ENCODE measurements around the gene CA11. TPM values are rescaled to one million over a fixed set of nuclear protein-coding genes. Genes with fewer than 3 reads are reported as not detected.
"Not testable (repeated sequence)": the region's sequence is repeated elsewhere in the genome, so short reads cannot be mapped to it uniquely, and the experiment has no call there.

Gene CA11
- total RNA-seq, 2 donors from 2014 or later: 4.7 to 4.9 TPM

- no peak overlapping the region for H3K27ac Mint-ChIP-seq
- no peaks in the 10 kb centered on the region for H3K27me3 Mint-ChIP-seq
- DNase-seq (ENCODE audit: low spot score): no peak
- ATAC-seq: no peak
- no peak overlapping the region for H3K4me3 Mint-ChIP-seq
- no peaks in the 10 kb centered on the region for H3K36me3 Mint-ChIP-seq
- no peaks in the 10 kb centered on the region for H3K9me3 Mint-ChIP-seq
- H3K4me1 Mint-ChIP-seq (ENCODE audit: low read depth in 2 of 2): peaks cover 7% of the 10 kb centered on the region in 2 donors
Observed at GRCh38 chr19:48661711-48662090, 15.7 kb upstream of the CA11 start.

GRCh38 chr19:48660852-48661710 lies 15.1 kb upstream of the CA11 start:
- peak overlapping the region; percentile 82 for H3K4me3 Mint-ChIP-seq
- no peaks in the 10 kb centered on the region for H3K36me3 Mint-ChIP-seq
- H3K9me3 Mint-ChIP-seq: no peaks in the 10 kb centered on the region
- H3K4me1 Mint-ChIP-seq (ENCODE audit: low read depth in 2 of 2): peaks cover 7% of the 10 kb centered on the region in 2 donors
- ATAC-seq: peak; percentile 93 to 95
- DNase-seq (ENCODE audit: low spot score): peak; percentile 83
- H3K27me3 Mint-ChIP-seq: no peaks in the 10 kb centered on the region
- peak overlapping the region; percentile 84 to 92 for H3K27ac Mint-ChIP-seq

- H3K9me3 Mint-ChIP-seq: no peaks in the 10 kb centered on the region
- H3K36me3 Mint-ChIP-seq: no peaks in the 10 kb centered on the region
- ATAC-seq: no peak
- peaks cover 7% of the 10 kb centered on the region in 2 donors for H3K4me1 Mint-ChIP-seq (ENCODE audit: low read depth in 2 of 2)
- no peak overlapping the region for H3K4me3 Mint-ChIP-seq
- DNase-seq (ENCODE audit: low spot score): no peak
- no peaks in the 10 kb centered on the region for H3K27me3 Mint-ChIP-seq
- H3K27ac Mint-ChIP-seq: no peak overlapping the region
Observed at GRCh38 chr19:48659768-48660167, 13.8 kb upstream of the CA11 start.

GRCh38 chr19:48658483-48658882 lies 12.5 kb upstream of the CA11 start:
- Mint-ChIP-seq H3K27ac (no peak overlapping the region), H3K27me3 (no peaks in the 10 kb centered on the region), H3K36me3 (no peaks in the 10 kb centered on the region), H3K9me3 (no peaks in the 10 kb centered on the region), H3K4me3 (no peak overlapping the region), H3K4me1 (ENCODE audit: low read depth in 2 of 2) (peaks cover 7% of the 10 kb centered on the region in 2 donors)
- ATAC-seq (no peak), DNase-seq (ENCODE audit: low spot score) (no peak)

GRCh38 chr19:48657828-48658227 lies 11.8 kb upstream of the CA11 start:
- not testable (repeated sequence) for ATAC-seq; H3K9me3 Mint-ChIP-seq; H3K4me3 Mint-ChIP-seq; DNase-seq (ENCODE audit: low spot score); H3K27ac Mint-ChIP-seq; H3K4me1 Mint-ChIP-seq (ENCODE audit: low read depth in 2 of 2); H3K36me3 Mint-ChIP-seq; H3K27me3 Mint-ChIP-seq

- no peak overlapping the region for H3K4me3 Mint-ChIP-seq
- H3K4me1 Mint-ChIP-seq (ENCODE audit: low read depth in 2 of 2): peaks cover 9 to 12% of the 10 kb centered on the region in 2 donors
- no peaks in the 10 kb centered on the region for H3K9me3 Mint-ChIP-seq
- DNase-seq (ENCODE audit: low spot score) (no peak), ATAC-seq (no peak)
- no peaks in the 10 kb centered on the region for H3K36me3 Mint-ChIP-seq
- no peaks in the 10 kb centered on the region for H3K27me3 Mint-ChIP-seq
- H3K27ac Mint-ChIP-seq: no peak overlapping the region
Observed at GRCh38 chr19:48656840-48657474, 11.0 kb upstream of the CA11 start.

- Mint-ChIP-seq H3K9me3 (no peaks in the 10 kb centered on the region), H3K27me3 (no peaks in the 10 kb centered on the region)
- no peak for ATAC-seq
Observed at GRCh38 chr19:48654299-48655059, 8.5 kb upstream of the CA11 start.

GRCh38 chr19:48651683-48652048 lies 5.7 kb upstream of the CA11 start:
- H3K9me3 Mint-ChIP-seq: no peaks in the 10 kb centered on the region
- ATAC-seq: no peak

More at GRCh38 chr19:48654299-48655059, 8.5 kb upstream of the CA11 start:
- Mint-ChIP-seq H3K4me3 (no peak overlapping the region), H3K4me1 (ENCODE audit: low read depth in 2 of 2) (peaks cover 5% of the 10 kb centered on the region in 2 donors), H3K36me3 (no peaks in the 10 kb centered on the region), H3K27ac (peak overlapping the region; percentile 14 to 52)
- no peak for DNase-seq (ENCODE audit: low spot score)

GRCh38 chr19:48650974-48651682 lies 5.1 kb upstream of the CA11 start:
- ATAC-seq: no peak
- no peak for DNase-seq (ENCODE audit: low spot score)
- Mint-ChIP-seq H3K27me3 (no peaks in the 10 kb centered on the region), H3K4me3 (no peak overlapping the region), H3K9me3 (no peaks in the 10 kb centered on the region), H3K4me1 (ENCODE audit: low read depth in 2 of 2) (peaks cover 19 to 26% of the 10 kb centered on the region in 2 donors), H3K27ac (no peak overlapping the region), H3K36me3 (no peaks in the 10 kb centered on the region)

More at GRCh38 chr19:48651683-48652048, 5.7 kb upstream of the CA11 start:
- no peak for DNase-seq (ENCODE audit: low spot score)
- peaks cover 16 to 20% of the 10 kb centered on the region in 2 donors for H3K4me1 Mint-ChIP-seq (ENCODE audit: low read depth in 2 of 2)
- H3K27me3 Mint-ChIP-seq: no peaks in the 10 kb centered on the region
- no peaks in the 10 kb centered on the region for H3K36me3 Mint-ChIP-seq
- no peak overlapping the region for H3K4me3 Mint-ChIP-seq
- peak overlapping the region in 1 of 2 donors; percentile 35 for H3K27ac Mint-ChIP-seq

GRCh38 chr19:48648134-48648533 lies 2.1 kb upstream of the CA11 start:
- no peak for DNase-seq (ENCODE audit: low spot score)
- no peaks in the 10 kb centered on the region for H3K36me3 Mint-ChIP-seq
- H3K9me3 Mint-ChIP-seq: no peaks in the 10 kb centered on the region
- H3K4me3 Mint-ChIP-seq: no peak overlapping the region
- peaks cover 31 to 38% of the 10 kb centered on the region in 2 donors for H3K4me1 Mint-ChIP-seq (ENCODE audit: low read depth in 2 of 2)
- no peak for ATAC-seq
- H3K27me3 Mint-ChIP-seq: no peaks in the 10 kb centered on the region
- H3K27ac Mint-ChIP-seq: no peak overlapping the region

GRCh38 chr19:48646722-48647216 lies 782 bp upstream of the CA11 start:
- Mint-ChIP-seq H3K9me3 (no peaks in the 10 kb centered on the region), H3K4me1 (ENCODE audit: low read depth in 2 of 2) (peaks cover 29 to 33% of the 10 kb centered on the region in 2 donors), H3K27me3 (no peaks in the 10 kb centered on the region), H3K36me3 (no peaks in the 10 kb centered on the region), H3K4me3 (peak overlapping the region; percentile 97), H3K27ac (peak overlapping the region; percentile 5 to 76)
- no peak for DNase-seq (ENCODE audit: low spot score)
- ATAC-seq: no peak

- DNase-seq (ENCODE audit: low spot score) (no peak), ATAC-seq (no peak)
- peak overlapping the region; percentile 97 for H3K4me3 Mint-ChIP-seq
- peaks cover 29 to 33% of the 10 kb centered on the region in 2 donors for H3K4me1 Mint-ChIP-seq (ENCODE audit: low read depth in 2 of 2)
- no peaks in the 10 kb centered on the region for H3K9me3 Mint-ChIP-seq
- H3K36me3 Mint-ChIP-seq: no peaks in the 10 kb centered on the region
- H3K27ac Mint-ChIP-seq: peak overlapping the region; percentile 76 to 89
- H3K27me3 Mint-ChIP-seq: no peaks in the 10 kb centered on the region
Observed at GRCh38 chr19:48645620-48646000, 377 bp downstream of the CA11 start.

Measured in natural killer cell treated with Interleukin-12 subunit alpha and Interleukin-12 subunit beta and Interleukin-15 and Interleukin-18, amount 100 ng/mL, for 72 hours (primary cell).